ENCODE results near the gene SLC16A6.

DNA sequence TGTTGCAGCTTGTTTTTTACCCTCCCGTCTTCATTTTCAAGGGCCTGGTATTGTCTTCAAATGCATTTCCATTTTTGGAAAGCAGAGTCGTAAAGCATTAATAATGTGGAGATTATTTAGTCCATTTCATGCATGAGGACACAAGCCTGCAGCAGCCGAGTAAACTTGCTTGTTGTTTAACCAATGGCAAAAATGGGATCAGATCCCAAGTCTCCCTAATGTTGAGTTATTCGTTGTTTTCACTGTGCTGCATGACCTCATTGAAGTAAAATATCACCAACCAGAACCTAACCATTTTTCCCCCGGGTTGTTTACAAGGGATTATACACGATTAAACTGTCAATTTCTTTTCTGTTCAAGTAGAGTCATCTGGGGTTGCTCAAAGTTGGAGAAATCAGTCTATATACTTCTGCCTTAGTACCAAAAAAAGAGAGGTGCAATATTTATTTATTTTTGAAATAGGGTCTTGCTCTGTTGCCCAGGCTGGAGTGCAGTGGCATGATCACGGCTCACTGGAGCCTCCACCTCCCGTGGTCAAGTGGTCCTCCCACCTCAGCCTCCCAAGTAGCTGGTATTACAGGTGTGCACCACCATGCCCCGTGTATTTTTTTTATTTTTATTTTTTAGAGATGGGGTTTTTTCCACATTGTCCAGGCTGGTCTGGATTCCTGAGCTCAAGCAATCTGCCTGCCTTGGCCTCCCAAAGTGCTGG, 30.7 kb downstream of the SLC16A6 start:
- TF ChIP-seq POLR2A (IDR thresholded peaks at IDR 0.05), result no peak
- TF ChIP-seq, protein P1, sequence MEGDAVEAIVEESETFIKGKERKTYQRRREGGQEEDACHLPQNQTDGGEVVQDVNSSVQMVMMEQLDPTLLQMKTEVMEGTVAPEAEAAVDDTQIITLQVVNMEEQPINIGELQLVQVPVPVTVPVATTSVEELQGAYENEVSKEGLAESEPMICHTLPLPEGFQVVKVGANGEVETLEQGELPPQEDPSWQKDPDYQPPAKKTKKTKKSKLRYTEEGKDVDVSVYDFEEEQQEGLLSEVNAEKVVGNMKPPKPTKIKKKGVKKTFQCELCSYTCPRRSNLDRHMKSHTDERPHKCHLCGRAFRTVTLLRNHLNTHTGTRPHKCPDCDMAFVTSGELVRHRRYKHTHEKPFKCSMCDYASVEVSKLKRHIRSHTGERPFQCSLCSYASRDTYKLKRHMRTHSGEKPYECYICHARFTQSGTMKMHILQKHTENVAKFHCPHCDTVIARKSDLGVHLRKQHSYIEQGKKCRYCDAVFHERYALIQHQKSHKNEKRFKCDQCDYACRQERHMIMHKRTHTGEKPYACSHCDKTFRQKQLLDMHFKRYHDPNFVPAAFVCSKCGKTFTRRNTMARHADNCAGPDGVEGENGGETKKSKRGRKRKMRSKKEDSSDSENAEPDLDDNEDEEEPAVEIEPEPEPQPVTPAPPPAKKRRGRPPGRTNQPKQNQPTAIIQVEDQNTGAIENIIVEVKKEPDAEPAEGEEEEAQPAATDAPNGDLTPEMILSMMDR (IDR thresholded peaks at IDR 0.05), result no peak
